ENCODE results near the gene SNX25. TPM values are rescaled to one million over a fixed set of nuclear protein-coding genes. Genes with fewer than 3 reads are reported as not detected.

Gene SNX25
- total RNA-seq, 1 donor from 2014 or later, result 29.5 TPM

DNA sequence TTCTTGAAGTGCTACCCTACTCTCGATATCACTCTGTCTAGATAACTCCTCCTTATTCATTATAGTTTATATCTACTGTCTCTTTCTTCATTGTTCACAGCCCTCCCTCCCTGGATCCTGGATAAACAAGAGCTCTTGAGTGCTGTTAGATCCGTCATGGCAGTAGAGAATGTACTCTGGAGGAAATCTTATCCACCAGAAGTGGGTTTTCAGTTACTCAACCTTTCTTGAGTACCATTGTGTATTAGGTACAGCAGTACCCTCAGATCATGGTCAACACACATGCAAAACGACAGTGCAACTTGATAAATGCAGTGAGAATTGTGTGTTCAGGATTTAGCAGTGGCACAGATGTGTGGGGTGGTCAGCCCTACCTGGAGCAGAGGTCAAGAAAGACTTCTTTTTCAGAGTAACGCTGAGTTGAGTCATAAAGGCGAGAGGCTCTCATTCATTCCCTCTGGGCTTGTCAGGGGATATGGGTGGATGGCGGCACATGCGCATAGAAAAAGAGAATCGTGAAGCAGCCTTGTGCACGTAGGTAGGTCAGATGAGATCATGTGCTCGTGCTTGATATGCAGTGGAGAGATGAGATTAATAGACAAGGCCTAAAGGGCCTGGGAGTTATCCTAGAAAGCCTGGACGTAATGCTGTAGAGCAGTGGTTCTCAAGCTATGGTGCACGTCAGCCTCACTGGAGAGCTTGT lies 89.5 kb downstream of the SNX25 start:
- Mint-ChIP-seq H3K36me3 (ENCODE audit: low read depth, unreplicated experiment) (peaks cover 13% of the 10 kb centered on the region), H3K27me3 (ENCODE audit: low read depth, unreplicated experiment) (no peaks in the 10 kb centered on the region), H3K27ac (ENCODE audit: unreplicated experiment) (no peak overlapping the region), H3K4me1 (ENCODE audit: low read depth, unreplicated experiment) (no peaks in the 10 kb centered on the region), H3K9me3 (ENCODE audit: unreplicated experiment) (no peaks in the 10 kb centered on the region), H3K4me3 (ENCODE audit: unreplicated experiment) (no peak overlapping the region)
- no peak overlapping the region for H3K27ac ChIP-seq (ENCODE audit: low read depth, low read length)
- no peaks in the 10 kb centered on the region for H3K79me2 ChIP-seq (ENCODE audit: insufficient read depth, low read length)
- FAIRE-seq (no peak), DNase-seq (ENCODE audit: low read depth) (no peak)
- H3K9ac ChIP-seq (ENCODE audit: low read length), result no peak overlapping the region
- H4K20me1 ChIP-seq (ENCODE audit: insufficient read depth, low read length), result no peaks in the 10 kb centered on the region
- TF ChIP-seq, protein P1, sequence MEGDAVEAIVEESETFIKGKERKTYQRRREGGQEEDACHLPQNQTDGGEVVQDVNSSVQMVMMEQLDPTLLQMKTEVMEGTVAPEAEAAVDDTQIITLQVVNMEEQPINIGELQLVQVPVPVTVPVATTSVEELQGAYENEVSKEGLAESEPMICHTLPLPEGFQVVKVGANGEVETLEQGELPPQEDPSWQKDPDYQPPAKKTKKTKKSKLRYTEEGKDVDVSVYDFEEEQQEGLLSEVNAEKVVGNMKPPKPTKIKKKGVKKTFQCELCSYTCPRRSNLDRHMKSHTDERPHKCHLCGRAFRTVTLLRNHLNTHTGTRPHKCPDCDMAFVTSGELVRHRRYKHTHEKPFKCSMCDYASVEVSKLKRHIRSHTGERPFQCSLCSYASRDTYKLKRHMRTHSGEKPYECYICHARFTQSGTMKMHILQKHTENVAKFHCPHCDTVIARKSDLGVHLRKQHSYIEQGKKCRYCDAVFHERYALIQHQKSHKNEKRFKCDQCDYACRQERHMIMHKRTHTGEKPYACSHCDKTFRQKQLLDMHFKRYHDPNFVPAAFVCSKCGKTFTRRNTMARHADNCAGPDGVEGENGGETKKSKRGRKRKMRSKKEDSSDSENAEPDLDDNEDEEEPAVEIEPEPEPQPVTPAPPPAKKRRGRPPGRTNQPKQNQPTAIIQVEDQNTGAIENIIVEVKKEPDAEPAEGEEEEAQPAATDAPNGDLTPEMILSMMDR (IDR thresholded peaks at IDR 0.05; ENCODE audit: insufficient read depth, low read depth, low read length), result no peak
- TF ChIP-seq EZH2 (IDR thresholded peaks at IDR 0.05; ENCODE audit: insufficient read depth, low read length), result no peak
- H2AFZ ChIP-seq (ENCODE audit: low read depth, low read length), result no peak overlapping the region
- no peaks in the 10 kb centered on the region for H3K4me1 ChIP-seq (ENCODE audit: insufficient read depth, low read length)
- H3K4me3 ChIP-seq (ENCODE audit: insufficient read depth, low read depth, low read length), result no peak overlapping the region
- no peaks in the 10 kb centered on the region for H3K9me3 ChIP-seq (ENCODE audit: insufficient read depth, low read depth, low read length)
- H3K36me3 ChIP-seq (ENCODE audit: insufficient read depth, low read length), result peaks cover 5% of the 10 kb centered on the region
- H3K27me3 ChIP-seq (ENCODE audit: insufficient read depth, low read length), result no peaks in the 10 kb centered on the region
- H3K4me2 ChIP-seq (ENCODE audit: low read length), result no peak overlapping the region

DNA sequence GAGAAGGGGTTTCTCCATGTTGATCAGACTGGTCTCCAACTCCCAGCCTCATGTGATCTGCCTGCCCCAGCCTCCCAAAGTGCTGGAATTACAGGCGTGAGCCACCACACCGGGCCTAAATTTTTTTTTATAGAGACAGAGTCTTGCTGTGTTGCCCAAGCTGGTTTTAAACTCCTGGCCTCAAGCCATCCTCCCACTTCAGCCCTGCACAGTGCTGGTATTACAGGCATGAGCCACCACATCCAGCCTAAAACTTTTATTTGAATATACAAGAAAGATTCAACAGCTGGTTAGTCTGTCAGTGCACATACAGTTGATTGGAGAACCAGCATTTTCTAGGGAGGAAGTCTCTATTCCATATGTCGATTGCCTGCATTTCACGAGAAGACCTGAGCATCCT lies 95.1 kb downstream of the SNX25 start:
- H3K79me2 ChIP-seq (ENCODE audit: insufficient read depth, low read length), result peaks cover 3% of the 10 kb centered on the region
- H4K20me1 ChIP-seq (ENCODE audit: insufficient read depth, low read length), result no peaks in the 10 kb centered on the region
- no peaks in the 10 kb centered on the region for H3K9me3 ChIP-seq (ENCODE audit: insufficient read depth, low read depth, low read length)
- no peaks in the 10 kb centered on the region for H3K36me3 ChIP-seq (ENCODE audit: insufficient read depth, low read length)
- H3K4me3 ChIP-seq (ENCODE audit: insufficient read depth, low read depth, low read length), result no peak overlapping the region
- peak overlapping the region; percentile 82 for H3K9ac ChIP-seq (ENCODE audit: low read length)
- FAIRE-seq, result no peak
- TF ChIP-seq EZH2 (IDR thresholded peaks at IDR 0.05; ENCODE audit: insufficient read depth, low read length), result no peak
- Mint-ChIP-seq H3K4me1 (ENCODE audit: low read depth, unreplicated experiment) (peaks cover 30% of the 10 kb centered on the region), H3K9me3 (ENCODE audit: unreplicated experiment) (no peaks in the 10 kb centered on the region), H3K27ac (ENCODE audit: unreplicated experiment) (peak overlapping the region; percentile 94), H3K4me3 (ENCODE audit: unreplicated experiment) (peak overlapping the region; percentile 69), H3K27me3 (ENCODE audit: low read depth, unreplicated experiment) (no peaks in the 10 kb centered on the region), H3K36me3 (ENCODE audit: low read depth, unreplicated experiment) (peaks cover 10% of the 10 kb centered on the region)
- peaks cover 28% of the 10 kb centered on the region for H3K4me1 ChIP-seq (ENCODE audit: insufficient read depth, low read length)
- no peak overlapping the region for H3K4me2 ChIP-seq (ENCODE audit: low read length)
- H2AFZ ChIP-seq (ENCODE audit: low read depth, low read length), result no peak overlapping the region
- H3K27me3 ChIP-seq (ENCODE audit: insufficient read depth, low read length), result no peaks in the 10 kb centered on the region
- H3K27ac ChIP-seq (ENCODE audit: low read depth, low read length), result peak overlapping the region; percentile 95
- DNase-seq (ENCODE audit: low read depth), result no peak

DNA sequence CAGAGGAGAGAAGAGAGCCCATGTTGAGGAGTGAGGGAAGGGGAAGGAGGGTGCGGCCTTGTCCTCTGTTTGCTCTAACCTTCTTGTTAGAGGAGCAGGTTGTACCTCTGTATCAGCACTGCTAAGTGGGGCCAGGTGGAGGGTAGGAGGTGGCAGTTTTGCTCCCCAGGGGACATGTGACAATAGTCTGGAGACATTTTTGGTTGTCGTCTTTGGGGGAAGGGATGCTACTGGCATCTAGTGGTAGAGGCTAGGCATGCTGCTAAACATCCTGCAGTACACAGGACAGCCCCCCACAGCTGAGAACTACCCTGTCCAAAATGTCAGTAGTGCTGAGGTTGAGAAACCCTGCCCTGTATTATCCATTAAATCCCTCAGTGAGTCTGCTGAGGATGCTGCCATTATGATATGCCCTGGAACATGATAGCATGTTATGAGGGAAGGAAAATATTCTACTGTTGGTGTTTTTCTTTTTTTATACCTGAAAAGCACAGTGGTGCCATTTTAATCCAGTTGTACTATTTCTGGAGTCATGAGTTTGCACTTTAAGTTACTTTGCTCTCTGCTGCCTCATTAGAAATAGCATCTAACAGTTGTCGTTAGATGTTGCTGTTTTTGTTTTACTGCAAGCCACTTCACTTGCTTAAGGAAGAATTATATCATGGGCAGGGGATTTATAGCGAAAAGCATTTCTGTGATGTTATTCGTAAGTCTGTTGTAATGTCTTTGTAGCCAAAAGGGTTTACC lies 95.7 kb downstream of the SNX25 start:
- no peaks in the 10 kb centered on the region for H3K36me3 ChIP-seq (ENCODE audit: insufficient read depth, low read length)
- H3K4me2 ChIP-seq (ENCODE audit: low read length), result peak overlapping the region; percentile 76
- Mint-ChIP-seq H3K9me3 (ENCODE audit: unreplicated experiment) (no peaks in the 10 kb centered on the region), H3K4me3 (ENCODE audit: unreplicated experiment) (peak overlapping the region; percentile 69), H3K27ac (ENCODE audit: unreplicated experiment) (peak overlapping the region; percentile 94), H3K4me1 (ENCODE audit: low read depth, unreplicated experiment) (peaks cover 30% of the 10 kb centered on the region), H3K36me3 (ENCODE audit: low read depth, unreplicated experiment) (peaks cover 10% of the 10 kb centered on the region), H3K27me3 (ENCODE audit: low read depth, unreplicated experiment) (no peaks in the 10 kb centered on the region)
- H3K9ac ChIP-seq (ENCODE audit: low read length), result peak overlapping the region; percentile 82
- H3K9me3 ChIP-seq (ENCODE audit: insufficient read depth, low read depth, low read length), result no peaks in the 10 kb centered on the region
- peaks cover 3% of the 10 kb centered on the region for H3K79me2 ChIP-seq (ENCODE audit: insufficient read depth, low read length)
- H3K4me1 ChIP-seq (ENCODE audit: insufficient read depth, low read length), result peaks cover 28% of the 10 kb centered on the region
- TF ChIP-seq EZH2 (IDR thresholded peaks at IDR 0.05; ENCODE audit: insufficient read depth, low read length), result no peak
- TF ChIP-seq, protein P1 (IDR thresholded peaks at IDR 0.05; ENCODE audit: insufficient read depth, low read depth, low read length), result peak; percentile 28
- no peak for DNase-seq (ENCODE audit: low read depth)
- no peaks in the 10 kb centered on the region for H4K20me1 ChIP-seq (ENCODE audit: insufficient read depth, low read length)
- peak overlapping the region; percentile 95 for H3K27ac ChIP-seq (ENCODE audit: low read depth, low read length)
- peak overlapping the region; percentile 2 for H2AFZ ChIP-seq (ENCODE audit: low read depth, low read length)
- H3K4me3 ChIP-seq (ENCODE audit: insufficient read depth, low read depth, low read length), result peak overlapping the region; percentile 39
- peak; percentile 23 for FAIRE-seq
- H3K27me3 ChIP-seq (ENCODE audit: insufficient read depth, low read length), result no peaks in the 10 kb centered on the region
